IgD-negative memory B cell (primary cell): Measurements from ENCODE around the gene NT5C1A. TPM values are rescaled to one million over a fixed set of nuclear protein-coding genes. Genes with fewer than 3 reads are reported as not detected.
A peak's percentile ranks its signal among the peaks of the same experiment; 100 is the strongest.

Experiments
- H3K27ac Mint-ChIP-seq, 3 donors: one replicate each; pipeline ENCODE4 v1.8.0; 2020 to 2022; ENCODE audit warnings: mild to moderate bottlenecking in 3 of 3, mixed read lengths in 3 of 3, moderate library complexity in 1 of 3
- H3K27me3 Mint-ChIP-seq: one replicate; pipeline ENCODE4 v1.8.0; 2021; ENCODE audit warnings: mixed read lengths
- H3K36me3 Mint-ChIP-seq: one replicate; pipeline ENCODE4 v1.8.0; 2020; ENCODE audit warnings: mild to moderate bottlenecking, mixed read lengths
- H3K4me1 Mint-ChIP-seq, 3 donors: one replicate each; pipeline ENCODE4 v1.8.0; 2020 to 2022; ENCODE audit warnings: mixed read lengths in 3 of 3, mild to moderate bottlenecking in 1 of 3
- H3K4me3 Mint-ChIP-seq, 4 donors: one replicate each; pipeline ENCODE4 v1.8.0; 2020 to 2022; ENCODE audit warnings: mild to moderate bottlenecking in 4 of 4, mixed read lengths in 4 of 4, moderate library complexity in 3 of 4
- H3K9me3 Mint-ChIP-seq, 3 donors: one replicate each; pipeline ENCODE4 v1.8.0; 2020 to 2021; ENCODE audit warnings: mixed read lengths in 3 of 3, mild to moderate bottlenecking in 1 of 3
- polyA plus RNA-seq: library from polyadenylated mRNA; unstranded; fragments of 300-500 nt; fragmentation: Illumina TruSeq; gene quantifications from one replicate; pipeline ENCODE4 v1.2.3, GENCODE V29; 2021

The NT5C1A gene
- not detected for polyA plus RNA-seq

- peaks cover 18% of the 10 kb centered on the region for H3K27me3 Mint-ChIP-seq
- H3K36me3 Mint-ChIP-seq = no peaks in the 10 kb centered on the region
- H3K27ac Mint-ChIP-seq = no peak within 1 kb of the TSS
- H3K4me1 Mint-ChIP-seq = peaks cover 0 to 4% (median 0%) of the 10 kb centered on the region in 3 donors
- peak within 1 kb of the TSS in 3 of 4 donors; percentile 63 to 76 (median 65) for H3K4me3 Mint-ChIP-seq
- no peaks in the 10 kb centered on the region for H3K9me3 Mint-ChIP-seq
Observed at GRCh38 chr1:39671793-39672550, at the start of gene NT5C1A. NT5C1A (minus strand) TSS chr1:39672107; CDS start chr1:39672038, 69 bp downstream.

GRCh38 chr1:39721664-39722063, 49.8 kb upstream of the NT5C1A start:
- Mint-ChIP-seq H3K36me3 (no peaks in the 10 kb centered on the region), H3K27me3 (peaks cover 23% of the 10 kb centered on the region), H3K4me1 (peaks cover 0 to 2% (median 0%) of the 10 kb centered on the region in 3 donors), H3K27ac (peak overlapping the region in 1 of 3 donors; percentile 1), H3K4me3 (no peak overlapping the region), H3K9me3 (no peaks in the 10 kb centered on the region)

DNA sequence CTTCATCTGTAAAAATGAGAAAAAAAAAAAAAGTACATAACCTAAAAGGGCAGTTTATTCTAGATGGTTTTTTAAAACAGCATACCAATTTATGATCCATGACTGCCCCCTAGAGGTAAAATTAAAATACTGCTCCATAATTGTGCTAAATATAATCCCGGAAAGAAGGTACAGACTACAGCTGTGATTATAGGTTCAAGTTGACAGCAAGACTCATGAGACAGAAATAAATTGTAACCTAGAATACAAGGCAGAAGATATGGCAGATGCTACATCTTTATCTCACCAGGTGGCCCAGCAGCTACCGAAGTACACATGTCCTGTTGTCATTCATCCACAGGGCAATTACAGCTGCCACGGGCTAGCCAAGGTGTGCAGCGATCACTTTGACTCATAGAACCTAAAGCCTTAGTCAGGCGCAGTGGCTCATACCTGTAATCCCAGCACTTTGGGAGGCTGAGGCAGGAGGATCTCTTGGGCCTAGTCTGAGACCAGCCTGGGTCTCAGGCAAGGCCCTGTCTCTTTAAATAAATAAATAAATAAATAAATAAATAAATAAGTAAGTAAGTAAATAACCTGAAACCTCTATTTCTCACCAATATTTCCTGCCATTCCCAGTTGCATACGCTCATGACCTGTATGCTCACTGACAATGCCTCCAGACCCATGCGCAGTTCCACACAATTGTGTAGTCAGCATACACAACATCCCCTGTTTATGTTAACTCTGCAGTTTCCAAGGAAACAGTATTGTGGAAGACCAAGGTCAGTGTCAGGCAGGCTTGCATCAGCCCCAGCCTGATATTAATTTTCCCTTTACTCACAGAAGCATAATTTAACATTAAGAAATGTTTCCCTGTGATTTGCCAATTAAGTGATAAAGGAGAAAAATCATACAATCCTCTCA, 48.4 kb upstream of the NT5C1A start:
- Mint-ChIP-seq H3K4me3 (no peak overlapping the region), H3K36me3 (no peaks in the 10 kb centered on the region), H3K4me1 (peaks cover 0 to 2% (median 0%) of the 10 kb centered on the region in 3 donors), H3K9me3 (no peaks in the 10 kb centered on the region), H3K27ac (no peak overlapping the region), H3K27me3 (peaks cover 21% of the 10 kb centered on the region)

DNA sequence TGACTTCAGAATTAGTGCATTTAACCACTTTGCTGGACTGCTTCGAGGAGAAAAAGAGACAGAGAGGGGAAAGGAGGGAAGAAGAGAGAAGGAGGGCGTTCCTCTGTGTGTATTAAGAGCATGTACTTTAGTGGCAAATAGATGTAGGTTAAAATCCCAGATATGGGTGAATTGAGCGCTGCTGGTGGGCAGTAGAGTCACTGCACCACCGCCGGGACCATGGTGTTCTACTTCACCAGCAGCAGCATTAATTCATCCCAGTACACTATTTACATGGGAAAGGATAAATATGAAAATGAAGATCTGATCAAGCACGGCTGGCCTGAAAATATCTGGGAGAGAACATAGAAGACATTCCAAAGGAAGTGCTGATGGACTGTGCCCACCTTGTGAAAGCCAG, 45.9 kb upstream of the NT5C1A start:
- Mint-ChIP-seq H3K27me3 (peaks cover 17% of the 10 kb centered on the region), H3K27ac (no peak overlapping the region)

DNA sequence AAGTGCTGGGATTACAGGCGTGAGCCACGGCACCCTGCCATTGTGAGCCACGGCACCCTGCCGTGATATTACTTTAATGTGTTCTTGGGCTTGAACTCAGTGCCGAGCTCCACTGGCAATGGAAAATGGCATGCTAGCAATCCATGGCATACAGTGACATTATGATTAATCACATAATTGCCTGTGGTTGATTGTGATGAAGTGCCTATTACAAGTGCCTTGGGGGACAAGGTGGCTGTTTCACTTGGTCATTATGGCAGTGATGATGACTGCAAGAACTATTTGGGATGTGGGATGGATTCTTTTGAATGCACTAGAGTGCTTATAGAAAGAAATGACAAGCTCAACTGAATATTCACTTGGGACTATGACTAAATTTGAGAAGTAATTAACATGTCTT, 41.6 kb upstream of the NT5C1A start:
- Mint-ChIP-seq H3K9me3 (no peaks in the 10 kb centered on the region), H3K4me3 (no peak overlapping the region), H3K27me3 (peaks cover 24% of the 10 kb centered on the region), H3K36me3 (peaks cover 3% of the 10 kb centered on the region), H3K27ac (no peak overlapping the region), H3K4me1 (no peaks in the 10 kb centered on the region)

More for the DNA sequence above, 45.9 kb upstream of the NT5C1A start:
- Mint-ChIP-seq H3K36me3 (no peaks in the 10 kb centered on the region), H3K9me3 (no peaks in the 10 kb centered on the region), H3K4me3 (no peak overlapping the region), H3K4me1 (peaks cover 0 to 2% (median 0%) of the 10 kb centered on the region in 3 donors)

DNA sequence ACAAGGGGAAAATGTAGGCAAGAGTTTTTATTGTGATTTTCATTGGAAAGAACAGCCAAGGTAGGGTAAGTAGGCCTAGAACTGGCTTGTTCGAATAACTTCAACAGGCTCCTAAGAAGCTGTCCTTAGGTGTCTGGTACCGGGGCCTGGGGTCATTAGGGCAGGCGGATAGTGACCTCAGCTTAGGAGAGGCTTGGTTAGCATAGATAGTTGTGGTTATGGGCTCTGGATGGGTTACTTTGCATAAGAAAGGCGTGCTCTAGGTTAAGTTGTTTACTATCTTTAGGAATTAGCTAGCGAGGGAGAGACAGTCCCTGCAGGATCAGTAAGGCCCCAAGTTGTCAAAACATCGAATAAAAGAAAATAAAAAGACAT, 40.0 kb upstream of the NT5C1A start:
- no peaks in the 10 kb centered on the region for H3K4me1 Mint-ChIP-seq
- H3K9me3 Mint-ChIP-seq = no peaks in the 10 kb centered on the region
- peaks cover 3% of the 10 kb centered on the region for H3K36me3 Mint-ChIP-seq
- no peak overlapping the region for H3K4me3 Mint-ChIP-seq
- peaks cover 14% of the 10 kb centered on the region for H3K27me3 Mint-ChIP-seq
- no peak overlapping the region for H3K27ac Mint-ChIP-seq

- Mint-ChIP-seq H3K4me3 (no peak overlapping the region), H3K27ac (no peak overlapping the region), H3K27me3 (peaks cover 13% of the 10 kb centered on the region), H3K4me1 (no peaks in the 10 kb centered on the region), H3K36me3 (peaks cover 3% of the 10 kb centered on the region), H3K9me3 (no peaks in the 10 kb centered on the region)
Observed at GRCh38 chr1:39711104-39711965, 39.4 kb upstream of the NT5C1A start.

- H3K27me3 Mint-ChIP-seq = peaks cover 9% of the 10 kb centered on the region
- no peaks in the 10 kb centered on the region for H3K4me1 Mint-ChIP-seq
- H3K27ac Mint-ChIP-seq = no peak overlapping the region
- H3K36me3 Mint-ChIP-seq = peaks cover 3% of the 10 kb centered on the region
- H3K9me3 Mint-ChIP-seq = no peaks in the 10 kb centered on the region
- H3K4me3 Mint-ChIP-seq = no peak overlapping the region
Observed at GRCh38 chr1:39707506-39707905, 35.6 kb upstream of the NT5C1A start.

- peak overlapping the region in 1 of 3 donors; percentile 22 for H3K27ac Mint-ChIP-seq
- H3K27me3 Mint-ChIP-seq = peaks cover 4% of the 10 kb centered on the region
- peaks cover 3% of the 10 kb centered on the region for H3K36me3 Mint-ChIP-seq
- H3K4me3 Mint-ChIP-seq = no peak overlapping the region
- no peaks in the 10 kb centered on the region for H3K4me1 Mint-ChIP-seq
- H3K9me3 Mint-ChIP-seq = no peaks in the 10 kb centered on the region
Observed at GRCh38 chr1:39704757-39705156, 32.9 kb upstream of the NT5C1A start.

GRCh38 chr1:39701049-39701439, 29.1 kb upstream of the NT5C1A start:
- Mint-ChIP-seq H3K4me1 (no peaks in the 10 kb centered on the region), H3K9me3 (no peaks in the 10 kb centered on the region), H3K27me3 (peaks cover 6% of the 10 kb centered on the region), H3K36me3 (no peaks in the 10 kb centered on the region), H3K4me3 (no peak overlapping the region), H3K27ac (no peak overlapping the region)

DNA sequence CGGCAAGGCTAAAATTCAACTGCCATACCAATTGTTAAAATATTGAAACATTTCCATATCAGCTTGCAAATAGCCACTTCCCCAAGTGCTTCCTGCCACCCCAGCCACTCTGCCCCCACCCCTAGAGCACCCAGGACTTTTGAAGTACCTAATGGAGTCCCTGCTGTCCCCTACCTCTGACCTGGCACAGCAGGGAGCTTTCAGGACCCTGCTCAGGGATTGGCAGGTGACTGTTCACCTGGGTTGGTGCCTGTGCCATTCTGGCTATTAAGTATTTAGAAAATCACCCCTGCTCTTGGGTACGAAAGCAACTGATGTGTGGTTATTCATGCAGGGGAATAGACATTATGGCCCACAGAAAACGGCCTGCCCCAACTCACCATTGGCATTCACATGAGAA, 28.4 kb upstream of the NT5C1A start:
- Mint-ChIP-seq H3K27me3 (peaks cover 9% of the 10 kb centered on the region), H3K4me3 (no peak overlapping the region), H3K36me3 (no peaks in the 10 kb centered on the region), H3K4me1 (no peaks in the 10 kb centered on the region), H3K9me3 (no peaks in the 10 kb centered on the region), H3K27ac (no peak overlapping the region)

DNA sequence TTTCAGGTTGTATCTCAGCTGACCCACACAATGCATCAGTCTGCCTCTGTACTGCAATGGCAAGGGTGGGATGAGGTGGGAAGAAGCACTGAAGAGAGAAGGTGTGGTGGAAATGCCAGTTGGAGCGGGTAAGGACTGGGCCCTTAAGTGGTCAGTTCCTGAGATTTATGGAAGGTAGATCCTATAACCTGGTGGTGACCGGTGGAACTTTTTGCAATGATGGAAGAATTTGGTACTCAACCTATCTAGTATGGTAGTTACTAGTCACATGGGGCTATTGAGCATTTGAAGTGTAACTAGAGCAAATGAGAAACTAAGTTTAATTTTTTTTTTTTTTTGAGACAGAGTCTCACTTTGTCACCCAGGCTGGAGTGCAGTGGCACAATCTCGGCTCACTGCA, 27.5 kb upstream of the NT5C1A start:
- H3K27me3 Mint-ChIP-seq = peaks cover 15% of the 10 kb centered on the region
- no peaks in the 10 kb centered on the region for H3K36me3 Mint-ChIP-seq
- H3K4me1 Mint-ChIP-seq = no peaks in the 10 kb centered on the region
- H3K4me3 Mint-ChIP-seq = no peak overlapping the region
- H3K27ac Mint-ChIP-seq = no peak overlapping the region
- H3K9me3 Mint-ChIP-seq = no peaks in the 10 kb centered on the region

DNA sequence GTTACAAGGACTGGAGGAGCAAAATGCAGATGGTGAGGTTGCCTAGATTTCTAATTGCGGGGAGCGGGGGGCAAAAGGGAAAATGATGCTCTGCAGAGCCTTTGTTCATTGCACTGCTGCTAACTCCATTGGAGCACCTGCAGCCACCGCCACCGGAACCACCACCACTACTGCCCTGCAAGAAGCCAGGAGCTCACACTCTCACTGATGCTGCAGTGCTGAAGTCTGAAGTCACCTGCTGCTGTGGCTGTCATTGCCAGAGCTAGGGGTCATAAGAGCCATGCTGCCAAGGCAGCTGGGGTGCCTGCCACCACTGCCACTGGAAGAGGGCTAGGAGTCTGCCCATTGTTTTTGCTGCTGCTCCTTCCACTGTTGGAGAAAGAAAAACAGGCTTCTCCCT, 26.7 kb upstream of the NT5C1A start:
- Mint-ChIP-seq H3K36me3 (no peaks in the 10 kb centered on the region), H3K4me3 (no peak overlapping the region), H3K27ac (no peak overlapping the region), H3K9me3 (no peaks in the 10 kb centered on the region), H3K27me3 (peaks cover 16% of the 10 kb centered on the region), H3K4me1 (no peaks in the 10 kb centered on the region)

DNA sequence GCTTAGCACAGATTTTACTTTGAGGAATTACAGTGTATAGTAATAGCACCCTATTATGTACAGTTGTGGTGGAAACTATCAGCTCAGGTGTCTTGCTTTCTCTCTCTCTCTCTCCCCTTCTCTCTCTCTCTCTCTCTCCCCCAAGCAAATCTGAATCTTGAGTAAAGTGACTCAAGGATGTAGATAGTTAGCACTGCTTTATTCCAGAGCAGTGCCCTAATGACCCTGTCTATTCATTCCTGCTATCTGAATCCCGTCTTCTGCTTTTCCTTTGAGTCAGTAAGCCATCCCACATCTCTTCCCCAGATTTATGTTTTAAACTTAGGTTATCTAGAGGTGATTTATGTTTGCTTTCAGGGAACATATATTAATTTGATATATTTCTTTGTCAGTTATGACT, 24.5 kb upstream of the NT5C1A start:
- H3K4me3 Mint-ChIP-seq = no peak overlapping the region
- H3K36me3 Mint-ChIP-seq = no peaks in the 10 kb centered on the region
- no peak overlapping the region for H3K27ac Mint-ChIP-seq
- no peaks in the 10 kb centered on the region for H3K9me3 Mint-ChIP-seq
- peaks cover 0 to 2% (median 0%) of the 10 kb centered on the region in 3 donors for H3K4me1 Mint-ChIP-seq
- H3K27me3 Mint-ChIP-seq = peaks cover 28% of the 10 kb centered on the region

GRCh38 chr1:39695016-39695415, 23.1 kb upstream of the NT5C1A start:
- Mint-ChIP-seq H3K9me3 (no peaks in the 10 kb centered on the region), H3K27ac (no peak overlapping the region), H3K4me1 (peaks cover 0 to 7% (median 0%) of the 10 kb centered on the region in 3 donors), H3K4me3 (no peak overlapping the region), H3K27me3 (peaks cover 37% of the 10 kb centered on the region), H3K36me3 (no peaks in the 10 kb centered on the region)
